ENCODE measurements around the gene PTPRB.

GRCh38 chr12:70485704-70486103, 151.5 kb downstream of the PTPRB start:
- no peak for TF ChIP-seq CTCF (IDR thresholded peaks at IDR 0.05)
- no peak for TF ChIP-seq POLR2A (IDR thresholded peaks at IDR 0.05)
